H9 (cell line): ENCODE results near the gene B3GNT9. TPM values are rescaled to one million over a fixed set of nuclear protein-coding genes. Genes with fewer than 3 reads are reported as not detected.

Experiments
- DNase-seq: peaks from one replicate; pipeline ENCODE4 v3.0.0-alpha.2; 2017
- H2AFZ ChIP-seq: one replicate; pipeline ENCODE4 v1.6.1; 2013; ENCODE audit warnings: mild to moderate bottlenecking, low read length, control low read depth, moderate library complexity
- H2AK5ac ChIP-seq: 2 replicates; pipeline ENCODE4 v1.6.1; 2013; ENCODE audit warnings: low read length, control low read depth, mixed read lengths; ENCODE audit not compliant: insufficient read length
- H2BK120ac ChIP-seq: one replicate; pipeline ENCODE4 v1.6.1; 2013; ENCODE audit warnings: low read depth, mild to moderate bottlenecking, low read length, control low read depth, inconsistent platforms; ENCODE audit not compliant: poor library complexity, severe bottlenecking
- H2BK12ac ChIP-seq: 2 replicates; pipeline ENCODE4 v1.6.1; 2013; ENCODE audit warnings: low read length, control low read depth, mixed read lengths, low read depth; ENCODE audit not compliant: insufficient read length
- H2BK15ac ChIP-seq: 2 replicates; pipeline ENCODE4 v1.6.1; 2013; ENCODE audit warnings: low read depth, low read length, control low read depth
- H2BK20ac ChIP-seq: one replicate; pipeline ENCODE4 v1.6.1; 2013; ENCODE audit warnings: low read depth, mild to moderate bottlenecking, low read length, control low read depth, inconsistent platforms; ENCODE audit not compliant: poor library complexity, severe bottlenecking
- H2BK5ac ChIP-seq: 2 replicates; pipeline ENCODE4 v1.6.1; 2013; ENCODE audit warnings: low read length, control low read depth, mixed read lengths; ENCODE audit not compliant: insufficient read length
- H3K14ac ChIP-seq: 2 replicates; pipeline ENCODE4 v1.6.1; 2013; ENCODE audit warnings: low read length, control low read depth; ENCODE audit not compliant: insufficient read depth
- H3K18ac ChIP-seq: 2 replicates; pipeline ENCODE4 v1.6.1; 2013; ENCODE audit warnings: low read depth, mild to moderate bottlenecking, mixed read lengths, low read length, control low read depth; ENCODE audit not compliant: insufficient read length
- H3K23ac ChIP-seq: 2 replicates; pipeline ENCODE4 v1.6.1; 2013; ENCODE audit warnings: low read length, control low read depth, mixed read lengths, low read depth; ENCODE audit not compliant: insufficient read length
- H3K23me2 ChIP-seq: 2 replicates; pipeline ENCODE4 v1.6.1; 2013; ENCODE audit warnings: low read depth, mild to moderate bottlenecking, mixed read lengths, low read length, control low read depth; ENCODE audit not compliant: insufficient read length, poor library complexity, severe bottlenecking
- H3K27ac ChIP-seq: 2 replicates; pipeline ENCODE4 v1.5.1; 2013; ENCODE audit warnings: low read length, control low read depth, mixed read lengths, low read depth; ENCODE audit not compliant: insufficient read length
- H3K27me3 ChIP-seq: 2 replicates; pipeline ENCODE4 v1.6.1; 2013; ENCODE audit warnings: low read length, control low read depth, inconsistent platforms; ENCODE audit not compliant: insufficient read depth
- H3K4ac ChIP-seq: 2 replicates; pipeline ENCODE4 v1.6.1; 2013; ENCODE audit warnings: low read depth, mild to moderate bottlenecking, control low read depth, inconsistent platforms, low read length, moderate library complexity
- H3K4me1 ChIP-seq: 2 replicates; pipeline ENCODE4 v1.6.1; 2013; ENCODE audit warnings: low read length, control low read depth, inconsistent platforms; ENCODE audit not compliant: insufficient read depth
- H3K4me2 ChIP-seq: 2 replicates; pipeline ENCODE4 v1.6.1; 2013; ENCODE audit warnings: low read length, control low read depth, mixed read lengths; ENCODE audit not compliant: insufficient read length, insufficient read depth
- H3K56ac ChIP-seq: 2 replicates; pipeline ENCODE4 v1.6.1; 2013; ENCODE audit warnings: low read depth, mild to moderate bottlenecking, mixed read lengths, low read length, control low read depth; ENCODE audit not compliant: insufficient read length
- H3K79me1 ChIP-seq: 2 replicates; pipeline ENCODE4 v1.6.1; 2013; ENCODE audit warnings: low read depth, mild to moderate bottlenecking, moderate library complexity, low read length, control low read depth, inconsistent platforms; ENCODE audit not compliant: insufficient read depth, poor library complexity, severe bottlenecking
- H3K79me2 ChIP-seq: 2 replicates; pipeline ENCODE4 v1.6.1; 2013; ENCODE audit warnings: low read length, control low read depth, inconsistent platforms; ENCODE audit not compliant: insufficient read depth
- H3K9ac ChIP-seq: 2 replicates; pipeline ENCODE4 v1.6.1; 2013; ENCODE audit warnings: low read length, control low read depth, mixed read lengths; ENCODE audit not compliant: insufficient read length; ENCODE audit errors: extremely low read depth
- H3K9me3 ChIP-seq: one replicate; pipeline ENCODE4 v1.6.1; 2013; ENCODE audit warnings: low read depth, low read length, inconsistent platforms; ENCODE audit not compliant: control insufficient read depth
- H3T11ph ChIP-seq: one replicate; pipeline ENCODE4 v1.6.1; 2013; ENCODE audit warnings: mild to moderate bottlenecking, low read length, control low read depth, inconsistent platforms
- H4K20me1 ChIP-seq: one replicate; pipeline ENCODE4 v1.6.1; 2013; ENCODE audit not compliant: control insufficient read depth, insufficient read length, insufficient read depth
- H4K5ac ChIP-seq: 2 replicates; pipeline ENCODE4 v1.6.1; 2013; ENCODE audit warnings: low read depth, mild to moderate bottlenecking, mixed read lengths, low read length, control low read depth; ENCODE audit not compliant: insufficient read length
- H4K8ac ChIP-seq: replicated peaks from 2 replicates; pipeline ENCODE4 v1.6.1; 2013; ENCODE audit warnings: low read length, control low read depth, mixed read lengths, low read depth; ENCODE audit not compliant: insufficient read length
- H4K91ac ChIP-seq: 2 replicates; pipeline ENCODE4 v1.6.1; 2013; ENCODE audit warnings: low read depth, mild to moderate bottlenecking, moderate library complexity, mixed read lengths, low read length, control low read depth; ENCODE audit not compliant: insufficient read length
- H3K27ac Mint-ChIP-seq, 3 experiments: 2 replicates in 2 of 3; 3 replicates in 1 of 3; pipeline ENCODE4 v1.8.0; 2020 to 2021; ENCODE audit warnings: mixed read lengths in 3 of 3, mild to moderate bottlenecking in 1 of 3, moderate library complexity in 1 of 3
- H3K27me3 Mint-ChIP-seq: 2 replicates; pipeline ENCODE4 v1.8.0; 2021; ENCODE audit warnings: low read depth, mild to moderate bottlenecking, moderate library complexity, mixed read lengths
- H3K36me3 Mint-ChIP-seq, 3 experiments: 2 replicates in 2 of 3; 3 replicates in 1 of 3; pipeline ENCODE4 v1.8.0; 2020 to 2021; ENCODE audit warnings: low read depth in 3 of 3, mixed read lengths in 3 of 3; ENCODE audit not compliant: insufficient read depth in 1 of 3
- H3K4me1 Mint-ChIP-seq, 2 experiments: 2 replicates each; pipeline ENCODE4 v1.8.0; 2020; ENCODE audit warnings: mixed read lengths in 2 of 2
- H3K4me3 Mint-ChIP-seq, 2 experiments: 2 replicates in 1 of 2; 3 replicates in 1 of 2; pipeline ENCODE4 v1.8.0; 2020 to 2021; ENCODE audit warnings: mild to moderate bottlenecking in 2 of 2, mixed read lengths in 2 of 2, moderate library complexity in 1 of 2
- H3K9me3 Mint-ChIP-seq, 2 experiments: 2 replicates in 1 of 2; 3 replicates in 1 of 2; pipeline ENCODE4 v1.8.0; 2020; ENCODE audit warnings: mild to moderate bottlenecking in 2 of 2, mixed read lengths in 2 of 2, moderate library complexity in 1 of 2
- WGBS: extraction: QIAGEN DNeasy Blood & Tissue Kit; methylation state at CpG from one replicate; pipeline ENCODE4 v1.1.7; 2013; ENCODE audit warnings: missing lambda C conversion rate, low lambda C conversion rate, mixed read lengths; ENCODE audit not compliant: insufficient read length; ENCODE audit errors: extremely low coverage; 5-methylcytosine and 5-hydroxymethylcytosine counted together
- total RNA-seq: library from RNA; stranded (reverse); gene quantifications from 2 replicates; pipeline ENCODE4 v1.2.1, GENCODE V29; 2021
- TF ChIP-seq, protein P1 (sequence below): fragments of 200-600 bp; sonication (generic); conservative IDR thresholded peaks from 3 replicates; pipeline ENCODE4 v1.8.0; 2021; ENCODE audit warnings: antibody characterized with exemption, mild to moderate bottlenecking

Gene B3GNT9
- total RNA-seq, 1 experiment from 2014 or later, result 11.2 TPM

DNA sequence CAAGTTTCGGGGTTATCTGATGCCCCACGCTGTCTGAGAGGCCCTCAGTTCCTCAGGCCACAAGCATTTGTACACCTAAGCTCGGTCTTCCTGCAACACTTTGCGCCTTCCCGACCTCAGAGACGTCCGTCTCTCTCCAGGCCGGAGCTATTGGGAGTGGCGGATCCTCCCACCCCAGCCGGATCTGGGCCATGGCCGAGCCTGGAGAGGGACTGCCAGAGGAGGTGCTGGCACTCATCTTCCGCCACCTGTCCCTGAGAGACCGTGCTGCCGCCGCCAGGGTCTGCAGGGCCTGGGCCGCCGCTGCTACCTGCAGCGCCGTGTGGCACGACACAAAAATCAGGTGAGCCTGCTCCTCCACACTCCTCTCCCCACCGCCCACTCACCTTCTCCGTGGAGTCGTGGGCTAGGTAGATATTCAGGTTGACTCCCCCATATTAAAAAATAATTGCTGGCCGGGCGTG lies 10.8 kb upstream of the B3GNT9 start:
- H3K27me3 ChIP-seq, result peaks cover 95% of the 10 kb centered on the region
- no peak overlapping the region for H2AFZ ChIP-seq
- H3T11ph ChIP-seq, result no peak overlapping the region
- H4K8ac ChIP-seq, result no peak overlapping the region
- no peak overlapping the region for H3K27ac ChIP-seq
- peaks cover 9 to 36% of the 10 kb centered on the region in 2 experiments for H3K4me1 Mint-ChIP-seq
- H2BK15ac ChIP-seq, result no peak overlapping the region
- no peaks in the 10 kb centered on the region for H3K4me1 ChIP-seq
- no peaks in the 10 kb centered on the region for H3K79me1 ChIP-seq
- no peak overlapping the region for H2AK5ac ChIP-seq
- no peak overlapping the region for H2BK5ac ChIP-seq
- no peaks in the 10 kb centered on the region for H3K79me2 ChIP-seq
- no peak overlapping the region for H3K23ac ChIP-seq
- no peak overlapping the region for H2BK20ac ChIP-seq
- H2BK120ac ChIP-seq, result no peak overlapping the region
- peak overlapping the region in 1 of 2 experiments; percentile 63; a peak in 3 of 5 replicates for H3K4me3 Mint-ChIP-seq
- DNase-seq, result peak; percentile 66
- H3K36me3 Mint-ChIP-seq, result no peaks in the 10 kb centered on the region; a peak in 1 of 7 replicates
- peaks cover 14% of the 10 kb centered on the region for H3K23me2 ChIP-seq
- no peak overlapping the region for H4K5ac ChIP-seq
- no peaks in the 10 kb centered on the region for H4K20me1 ChIP-seq
- H3K27ac Mint-ChIP-seq, result no peak overlapping the region; a peak in 1 of 7 replicates
- H3K4ac ChIP-seq, result no peak overlapping the region
- TF ChIP-seq, protein P1, sequence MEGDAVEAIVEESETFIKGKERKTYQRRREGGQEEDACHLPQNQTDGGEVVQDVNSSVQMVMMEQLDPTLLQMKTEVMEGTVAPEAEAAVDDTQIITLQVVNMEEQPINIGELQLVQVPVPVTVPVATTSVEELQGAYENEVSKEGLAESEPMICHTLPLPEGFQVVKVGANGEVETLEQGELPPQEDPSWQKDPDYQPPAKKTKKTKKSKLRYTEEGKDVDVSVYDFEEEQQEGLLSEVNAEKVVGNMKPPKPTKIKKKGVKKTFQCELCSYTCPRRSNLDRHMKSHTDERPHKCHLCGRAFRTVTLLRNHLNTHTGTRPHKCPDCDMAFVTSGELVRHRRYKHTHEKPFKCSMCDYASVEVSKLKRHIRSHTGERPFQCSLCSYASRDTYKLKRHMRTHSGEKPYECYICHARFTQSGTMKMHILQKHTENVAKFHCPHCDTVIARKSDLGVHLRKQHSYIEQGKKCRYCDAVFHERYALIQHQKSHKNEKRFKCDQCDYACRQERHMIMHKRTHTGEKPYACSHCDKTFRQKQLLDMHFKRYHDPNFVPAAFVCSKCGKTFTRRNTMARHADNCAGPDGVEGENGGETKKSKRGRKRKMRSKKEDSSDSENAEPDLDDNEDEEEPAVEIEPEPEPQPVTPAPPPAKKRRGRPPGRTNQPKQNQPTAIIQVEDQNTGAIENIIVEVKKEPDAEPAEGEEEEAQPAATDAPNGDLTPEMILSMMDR, result no peak
- no peak overlapping the region for H3K56ac ChIP-seq
- H4K91ac ChIP-seq, result no peak overlapping the region
- H3K4me2 ChIP-seq, result peak overlapping the region; percentile 6
- H3K9ac ChIP-seq, result no peak overlapping the region
- H2BK12ac ChIP-seq, result no peak overlapping the region
- H3K14ac ChIP-seq, result no peak overlapping the region
- H3K18ac ChIP-seq, result no peak overlapping the region
- peaks cover 3 to 7% of the 10 kb centered on the region in 2 experiments; a peak in 3 of 5 replicates for H3K9me3 Mint-ChIP-seq
- no peaks in the 10 kb centered on the region for H3K9me3 ChIP-seq
- H3K27me3 Mint-ChIP-seq, result peaks cover 99% of the 10 kb centered on the region
- no CpG with 5 or more reads among the region's 25 CpGs for WGBS
